ENCODE measurements around the gene DDAH2.

Gene DDAH2

DNA sequence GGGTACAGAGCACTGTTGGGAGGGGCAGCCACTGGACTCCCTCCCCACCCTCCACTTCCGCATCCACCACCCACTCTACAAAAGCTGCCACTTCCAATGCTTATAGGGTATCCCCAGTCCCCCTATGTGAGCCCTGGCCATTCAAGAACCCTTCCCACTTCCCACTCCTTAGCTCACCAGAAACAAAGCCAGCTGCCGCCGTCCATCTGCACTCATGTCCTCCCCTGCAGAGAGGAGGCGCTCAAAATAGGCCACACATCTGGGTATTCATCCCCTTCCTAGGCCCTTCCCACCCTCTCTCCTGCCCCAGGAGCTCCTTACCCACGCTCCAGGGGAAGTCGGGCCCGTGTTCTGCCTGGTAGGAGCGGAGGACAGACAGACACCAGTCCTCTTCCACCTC is 41.8 kb downstream of the DDAH2 start:
- no peak for DNase-seq

- no peak for DNase-seq
These were observed 42.6 kb downstream of the DDAH2 start for GRCh38 chr6:31686483-31686882.

GRCh38 chr6:31683591-31683990 is 45.5 kb downstream of the DDAH2 start:
- no peak for DNase-seq

DNA sequence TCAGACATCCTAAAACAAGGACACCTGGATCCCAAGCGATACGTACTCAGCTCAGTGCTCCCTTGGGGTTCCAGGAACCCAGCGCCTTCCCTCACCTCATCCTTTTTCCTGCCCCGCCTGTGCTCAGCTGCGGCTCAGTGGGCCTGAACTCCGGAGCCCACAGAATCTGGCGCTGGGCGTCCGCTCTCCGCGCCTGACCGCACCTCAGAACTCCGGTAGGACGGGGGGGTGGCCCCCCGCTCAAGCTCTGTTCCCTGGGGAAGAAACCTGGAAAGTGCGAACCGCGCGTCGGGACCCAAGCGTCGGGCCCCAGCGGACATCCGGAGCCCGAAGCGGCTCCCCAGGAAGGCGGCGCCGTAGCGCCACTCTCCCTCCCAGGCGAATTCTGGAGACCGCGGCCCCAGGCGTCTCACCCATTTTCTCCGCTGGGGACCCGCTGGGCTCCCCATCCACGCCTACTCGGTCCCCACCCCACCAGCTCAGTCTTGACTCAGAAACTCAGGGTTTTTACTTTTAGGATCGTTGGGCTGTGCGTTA is 47.9 kb downstream of the DDAH2 start:
- peak; percentile 45 for DNase-seq

DNA sequence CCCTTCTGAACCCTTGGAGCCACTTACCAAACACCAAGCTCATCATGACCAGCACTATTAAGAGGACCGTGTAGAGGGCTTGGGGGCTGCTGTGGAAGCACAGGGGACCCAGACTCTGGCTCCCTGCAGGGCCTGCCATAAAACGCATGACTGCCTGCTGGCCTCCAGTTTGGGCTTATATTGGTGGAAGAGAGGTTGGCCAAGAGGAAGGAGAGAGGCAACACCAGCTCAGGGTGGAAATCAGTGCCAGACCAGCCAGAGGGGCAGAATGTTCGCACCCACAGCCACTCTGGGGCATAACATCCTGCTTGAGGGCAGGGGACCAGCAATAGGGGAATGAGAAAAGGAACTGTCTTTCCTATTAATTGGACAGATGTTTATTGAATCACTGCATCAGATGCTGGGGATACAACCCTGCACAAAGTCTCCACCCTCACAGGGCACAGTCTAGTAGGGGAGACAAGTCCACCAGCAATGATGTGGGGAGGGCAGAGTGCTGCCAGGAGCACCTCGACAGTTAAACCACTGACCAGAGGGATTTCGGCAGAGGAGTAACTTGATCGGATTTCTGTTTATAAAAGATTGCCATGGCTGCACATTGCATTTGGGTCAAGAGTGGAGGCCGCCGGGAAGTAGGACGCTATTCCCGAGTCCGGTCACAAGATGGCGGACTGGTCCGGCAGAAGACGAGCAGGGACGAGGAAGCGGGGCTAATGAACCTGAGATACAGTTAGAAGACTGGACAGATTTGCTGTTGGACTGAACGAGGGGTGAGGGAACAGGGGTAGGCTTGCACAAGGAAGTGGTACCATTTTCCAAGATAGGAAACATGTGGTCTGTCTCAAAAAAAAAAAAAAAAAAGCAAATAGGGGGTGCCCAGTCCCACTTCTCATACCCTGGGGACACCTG is 48.6 kb downstream of the DDAH2 start, which contains the start of gene LY6G5C:
LY6G5C (minus strand) TSS at position 842 of the 909 bp plus-strand sequence; CDS start at position 148, 694 bp downstream.
- peak; percentile 64 for DNase-seq

GRCh38 chr6:31677955-31678354 is 51.1 kb downstream of the DDAH2 start:
- no peak for DNase-seq

Measured in activated CD8-positive, alpha-beta memory T cell treated with anti-CD3 and anti-CD28 coated beads, Interleukin-2, amount 50 U/mL, for 4 hours (primary cell).